Aorta (tissue), 5 donors: ENCODE data around the gene PDP2. TPM values are rescaled to one million over a fixed set of nuclear protein-coding genes. Genes with fewer than 3 reads are reported as not detected.

Experiments used
- ATAC-seq: fragments of 200-7000 bp; cut with Tn5 transposase; one replicate; pipeline ENCODE4 v1.9.1; 2022; ENCODE audit warnings: moderate library complexity; ENCODE audit not compliant: low FRiP score
- DNase-seq, 2 donors: peaks; one replicate each; pipeline ENCODE4 v3.0.0-alpha.2; 2020
- H3K27ac ChIP-seq, 2 donors: one replicate each; pipeline ENCODE4 v1.5.1; 2013; ENCODE audit warnings: low read length in 2 of 2, mild to moderate bottlenecking in 2 of 2, moderate library complexity in 2 of 2, control low read depth in 1 of 2, inconsistent platforms in 1 of 2, low read depth in 1 of 2
- H3K27me3 ChIP-seq, 2 donors: one replicate each; pipeline ENCODE4 v1.6.1; 2013; ENCODE audit warnings: control low read depth in 1 of 2, low read length in 1 of 2, mild to moderate bottlenecking in 1 of 2, moderate library complexity in 1 of 2; ENCODE audit not compliant: insufficient read depth in 2 of 2, control insufficient read depth in 1 of 2
- H3K36me3 ChIP-seq, 2 donors: one replicate each; pipeline ENCODE4 v1.6.1; 2013; ENCODE audit warnings: control low read depth in 1 of 2, low read length in 1 of 2, mild to moderate bottlenecking in 1 of 2; ENCODE audit not compliant: insufficient read depth in 2 of 2, control insufficient read depth in 1 of 2
- H3K4me1 ChIP-seq, 2 donors: one replicate each; pipeline ENCODE4 v1.6.1; 2013; ENCODE audit warnings: low read length in 2 of 2, control low read depth in 1 of 2, mild to moderate bottlenecking in 1 of 2, moderate library complexity in 1 of 2; ENCODE audit not compliant: insufficient read depth in 2 of 2, control insufficient read depth in 1 of 2
- H3K4me3 ChIP-seq, 2 donors: one replicate each; pipeline ENCODE4 v1.5.1; 2013; ENCODE audit warnings: low read length in 2 of 2, control low read depth in 1 of 2, mild to moderate bottlenecking in 1 of 2
- H3K9me3 ChIP-seq: one replicate; pipeline ENCODE4 v1.6.1; 2013; ENCODE audit warnings: mild to moderate bottlenecking, low read length; ENCODE audit not compliant: control insufficient read depth
- WGBS, 2 donors: extraction: QIAGEN DNeasy Blood & Tissue Kit; methylation state at CpG; one replicate each; pipeline ENCODE4 v1.1.7; 2013; 5-methylcytosine and 5-hydroxymethylcytosine counted together
- intact Hi-C, 2 donors: fragments of 100-400 bp; cut with DNase I; formaldehyde crosslinking; loops; one replicate each; pipeline versions ENCODE4 v1.14.2 to v1.15.0; 2022
- polyA plus RNA-seq, 2 donors: library from polyadenylated mRNA; stranded (reverse); fragments of 200-250 nt; gene quantifications; one replicate each; pipeline ENCODE4 v1.2.3, GENCODE V29; 2013
- total RNA-seq, 2 donors: library from RNA; stranded (reverse); fragmentation: NEBNext Ultra II Directional; extraction: Animal tissue kit (Norgen Biotek cat#: 25700); gene quantifications; one replicate each; pipeline ENCODE4 v1.2.1, GENCODE V29; 2021
- donor health status: healthy with polysubstance abuse.
- donor health status: Bipolar disorder and iron deficiency.
- donor health status: DM: no; HTN: no; CAD: no.
- donor health status: DM: no; HTN: no; CAD: no.
- donor health status: DM: yes; HTN: yes; CAD: no.

PDP2 gene
- total and polyA plus RNA-seq, 4 donors, result 2.1 to 10.9 (median 5.7) TPM

GRCh38 chr16:66908762-66909559 is 28.6 kb downstream of the PDP2 start:
- intact Hi-C loops, result no loop called here
- H3K36me3 ChIP-seq, result no peaks in the 10 kb centered on the region
- H3K27ac ChIP-seq, result no peak overlapping the region
- DNase-seq (peak in 1 of 2 donors; percentile 44), ATAC-seq (no peak)
- H3K4me1 ChIP-seq, result no peaks in the 10 kb centered on the region
- H3K9me3 ChIP-seq, result no peaks in the 10 kb centered on the region
- WGBS, 2 donors, result 96 to 98% methylated on average over 14 of the region's 14 CpGs
- H3K4me3 ChIP-seq, result no peak overlapping the region
- no peaks in the 10 kb centered on the region for H3K27me3 ChIP-seq

DNA sequence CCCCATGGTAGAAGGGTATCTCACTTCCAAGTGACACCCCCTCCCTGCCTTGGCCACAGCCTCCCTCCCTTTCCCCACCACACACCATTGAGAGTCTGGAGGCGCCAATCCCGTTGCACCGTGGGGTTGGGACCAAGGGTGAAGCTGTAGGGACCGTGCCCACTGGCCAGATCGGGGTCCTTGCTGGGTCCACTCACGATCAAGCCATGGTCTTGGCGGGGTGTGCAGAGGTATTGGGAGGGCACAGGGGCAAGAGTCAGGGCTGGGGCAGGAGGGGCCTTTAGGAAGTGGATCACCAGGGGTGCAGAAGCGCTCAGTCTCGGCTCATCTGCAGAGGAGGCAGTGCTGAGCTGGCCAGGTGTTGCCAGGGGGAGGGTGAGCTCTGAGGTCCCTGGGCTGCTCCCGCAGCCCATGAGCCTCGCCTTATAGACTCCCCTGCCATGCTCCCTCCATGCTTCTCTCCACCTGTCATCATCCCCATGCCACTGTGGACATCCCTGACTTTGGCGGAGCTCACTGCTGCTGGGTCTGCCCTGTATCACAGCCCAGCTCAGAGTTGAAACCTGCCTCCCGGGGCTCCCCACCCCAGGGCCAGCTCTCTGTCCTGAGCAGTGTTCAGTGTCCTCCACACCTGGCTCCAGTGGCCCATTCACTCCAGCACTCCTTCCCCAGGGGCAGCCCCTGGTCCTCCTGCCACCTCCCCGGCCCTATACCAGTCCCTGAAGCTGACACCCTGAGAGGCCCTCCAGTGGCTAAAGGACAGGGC is 30.0 kb downstream of the PDP2 start:
- Histone ChIP-seq H3K9me3 (no peaks in the 10 kb centered on the region), H3K27ac (no peak overlapping the region), H3K27me3 (no peaks in the 10 kb centered on the region), H3K36me3 (no peaks in the 10 kb centered on the region), H3K4me1 (no peaks in the 10 kb centered on the region), H3K4me3 (no peak overlapping the region)
- peak; percentile 36 to 55 for DNase-seq
- intact Hi-C loops, result no loop called here
- no peak for ATAC-seq
- 90 to 91% methylated on average over 13 to 14 of the region's 14 CpGs for WGBS, 2 donors

- 31 to 45% methylated on average over 5 of the region's 5 CpGs for WGBS, 2 donors
These were observed 30.8 kb downstream of the PDP2 start for GRCh38 chr16:66911112-66911511.

DNA sequence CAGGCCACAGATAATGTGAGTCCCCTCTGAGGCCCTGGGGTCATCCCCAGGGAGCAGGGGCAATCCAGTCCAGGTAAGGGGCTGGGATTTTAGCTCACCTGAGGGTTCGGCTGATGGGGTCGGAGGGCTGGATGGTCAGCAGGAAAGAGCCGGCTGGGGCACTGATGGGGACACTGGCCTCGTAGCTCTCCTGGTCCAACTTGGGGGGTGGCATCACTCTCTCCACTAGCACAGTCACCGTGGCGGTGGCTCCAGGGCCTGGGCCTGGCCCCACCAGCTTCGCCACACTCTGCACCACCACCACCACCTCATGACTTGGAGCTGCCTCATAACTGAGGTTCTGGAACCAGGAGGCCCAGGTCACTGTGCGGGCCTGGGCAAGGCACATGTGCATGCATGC is 31.5 kb downstream of the PDP2 start:
- intact Hi-C loops, result no loop called here
- Histone ChIP-seq H3K4me3 (no peak overlapping the region), H3K27ac (no peak overlapping the region), H3K9me3 (no peaks in the 10 kb centered on the region), H3K36me3 (no peaks in the 10 kb centered on the region), H3K4me1 (no peaks in the 10 kb centered on the region), H3K27me3 (no peaks in the 10 kb centered on the region)
- WGBS, 2 donors, result 95 to 97% methylated on average over 8 of the region's 8 CpGs
- ATAC-seq, result no peak
- no peak for DNase-seq

More at GRCh38 chr16:66911112-66911511, 30.8 kb downstream of the PDP2 start:
- Histone ChIP-seq H3K4me1 (no peaks in the 10 kb centered on the region), H3K36me3 (no peaks in the 10 kb centered on the region), H3K4me3 (no peak overlapping the region), H3K9me3 (no peaks in the 10 kb centered on the region), H3K27me3 (no peaks in the 10 kb centered on the region), H3K27ac (no peak overlapping the region)
- ATAC-seq (no peak), DNase-seq (peak in 1 of 2 donors; percentile 52)
- intact Hi-C loops, result no loop called here

DNA sequence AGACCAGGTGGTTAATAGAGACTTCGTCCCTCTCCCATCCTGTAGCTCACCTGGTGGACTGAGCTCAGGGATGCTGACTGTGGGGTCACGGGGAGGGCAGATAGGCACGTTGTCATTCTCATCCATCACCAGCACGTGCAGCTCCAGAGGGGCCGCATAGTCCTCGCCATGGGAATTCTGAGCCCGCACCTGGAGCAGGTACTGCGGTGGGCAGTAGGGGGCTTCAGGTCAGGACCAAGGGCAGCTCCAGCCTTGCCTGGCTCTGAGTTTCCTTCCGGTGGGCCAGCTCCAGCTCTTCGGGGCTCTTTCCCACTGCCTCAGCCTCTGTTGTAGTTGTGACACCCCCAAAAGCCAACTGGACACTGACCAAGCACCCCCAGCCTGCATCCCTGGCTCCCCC is 32.8 kb downstream of the PDP2 start:
- ATAC-seq, result no peak
- H3K9me3 ChIP-seq, result no peaks in the 10 kb centered on the region
- WGBS, 2 donors, result 75% methylated on average over 10 of the region's 10 CpGs
- H3K27ac ChIP-seq, result no peak overlapping the region
- H3K27me3 ChIP-seq, result no peaks in the 10 kb centered on the region
- H3K4me3 ChIP-seq, result no peak overlapping the region
- no peak for DNase-seq
- H3K36me3 ChIP-seq, result no peaks in the 10 kb centered on the region
- H3K4me1 ChIP-seq, result no peaks in the 10 kb centered on the region
- intact Hi-C loops, result no loop called here

GRCh38 chr16:66913711-66914110 is 33.4 kb downstream of the PDP2 start:
- DNase-seq (no peak), ATAC-seq (no peak)
- no peaks in the 10 kb centered on the region for H3K36me3 ChIP-seq
- 78 to 89% methylated on average over 4 of the region's 4 CpGs for WGBS, 2 donors
- H3K9me3 ChIP-seq, result no peaks in the 10 kb centered on the region
- H3K4me3 ChIP-seq, result no peak overlapping the region
- no peak overlapping the region for H3K27ac ChIP-seq
- H3K4me1 ChIP-seq, result no peaks in the 10 kb centered on the region
- intact Hi-C loops, result no loop called here
- no peaks in the 10 kb centered on the region for H3K27me3 ChIP-seq

DNA sequence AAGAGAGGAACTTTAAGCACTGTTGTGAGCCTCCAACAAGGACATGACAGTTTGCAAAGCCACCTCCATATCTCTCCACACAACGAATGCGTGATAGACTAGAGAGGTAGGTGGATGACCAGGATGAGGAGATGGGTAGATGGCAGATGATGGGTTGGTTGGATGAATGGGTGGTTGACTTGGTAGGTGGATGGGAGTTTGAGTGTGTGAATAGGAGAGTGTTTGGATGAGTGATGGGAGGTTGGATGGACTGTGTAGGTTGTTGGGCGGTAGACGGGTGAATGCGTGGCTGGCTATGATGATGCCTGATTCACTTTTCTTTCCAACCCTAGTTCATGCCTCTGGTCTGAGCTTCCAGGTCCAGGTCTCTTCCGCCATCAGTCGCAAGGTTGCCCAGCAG is 34.2 kb downstream of the PDP2 start:
- no peaks in the 10 kb centered on the region for H3K9me3 ChIP-seq
- 96 to 99% methylated on average over 7 of the region's 7 CpGs for WGBS, 2 donors
- no peaks in the 10 kb centered on the region for H3K36me3 ChIP-seq
- intact Hi-C loops, result no loop called here
- H3K4me3 ChIP-seq, result no peak overlapping the region
- no peak overlapping the region for H3K27ac ChIP-seq
- DNase-seq (no peak), ATAC-seq (no peak)
- no peaks in the 10 kb centered on the region for H3K4me1 ChIP-seq
- H3K27me3 ChIP-seq, result no peaks in the 10 kb centered on the region

GRCh38 chr16:66915041-66915440 is 34.7 kb downstream of the PDP2 start:
- intact Hi-C loops, result no loop called here
- no peak for DNase-seq
- Histone ChIP-seq H3K27ac (no peak overlapping the region), H3K4me1 (no peaks in the 10 kb centered on the region), H3K36me3 (no peaks in the 10 kb centered on the region), H3K4me3 (no peak overlapping the region), H3K9me3 (no peaks in the 10 kb centered on the region), H3K27me3 (no peaks in the 10 kb centered on the region)
- ATAC-seq, result no peak
- 92% methylated on average over 7 of the region's 7 CpGs for WGBS, 2 donors

- Histone ChIP-seq H3K27me3 (no peaks in the 10 kb centered on the region), H3K4me3 (no peak overlapping the region), H3K4me1 (no peaks in the 10 kb centered on the region), H3K9me3 (no peaks in the 10 kb centered on the region), H3K27ac (no peak overlapping the region), H3K36me3 (no peaks in the 10 kb centered on the region)
- intact Hi-C loops, result no loop called here
- DNase-seq, result no peak
- 90 to 95% methylated on average over 6 of the region's 6 CpGs for WGBS, 2 donors
- no peak for ATAC-seq
These were observed 36.2 kb downstream of the PDP2 start for GRCh38 chr16:66916518-66916917.
